ENCODE results near the gene PPFIBP1.

- no peak for TF ChIP-seq CTCF (optimal IDR thresholded peaks at IDR 0.05 in 1 of 3, IDR thresholded peaks at IDR 0.05 in 1 of 3, conservative IDR thresholded peaks at IDR 0.05 in 1 of 3; ENCODE audit: extremely low read depth in 1 of 3, insufficient read depth in 2 of 3, low read length in 3 of 3)
- no peak for TF ChIP-seq EZH2 (IDR thresholded peaks at IDR 0.05; ENCODE audit: low read length)
Measured at GRCh38 chr12:27607591-27607990, 83.6 kb downstream of the PPFIBP1 start.
